Raji (cell line): ENCODE data around the gene ANKRD13C.

Experiments used
- POLR2A ChIP-seq: IDR thresholded peaks from 2 replicates; pipeline ENCODE4 v1.6.1; 2011; ENCODE audit warnings: low read depth, low read length, control low read depth; ENCODE audit not compliant: insufficient read depth

Gene ANKRD13C

GRCh38 chr1:70361727-70362398, 7.3 kb upstream of the ANKRD13C start:
- no peak for TF ChIP-seq POLR2A

GRCh38 chr1:70360321-70360720, 5.8 kb upstream of the ANKRD13C start:
- TF ChIP-seq POLR2A, result no peak

GRCh38 chr1:70358921-70359564, 4.5 kb upstream of the ANKRD13C start:
- TF ChIP-seq POLR2A, result no peak

GRCh38 chr1:70355920-70356319, 1.4 kb upstream of the ANKRD13C start:
- no peak for TF ChIP-seq POLR2A

- TF ChIP-seq POLR2A, result no peak
These were observed 537 bp upstream of the ANKRD13C start for GRCh38 chr1:70355111-70355407.

GRCh38 chr1:70353601-70354331, 756 bp downstream of the ANKRD13C start:
- TF ChIP-seq POLR2A, result no peak

GRCh38 chr1:70353044-70353443, 1.5 kb downstream of the ANKRD13C start:
- TF ChIP-seq POLR2A, result no peak

GRCh38 chr1:70348399-70349165, 5.9 kb downstream of the ANKRD13C start:
- TF ChIP-seq POLR2A, result no peak

GRCh38 chr1:70336050-70336449, 18.5 kb downstream of the ANKRD13C start:
- TF ChIP-seq POLR2A, result no peak

GRCh38 chr1:70334436-70334835, 20.1 kb downstream of the ANKRD13C start:
- TF ChIP-seq POLR2A, result no peak

GRCh38 chr1:70333245-70333644, 21.3 kb downstream of the ANKRD13C start:
- no peak for TF ChIP-seq POLR2A

GRCh38 chr1:70331962-70332361, 22.6 kb downstream of the ANKRD13C start:
- TF ChIP-seq POLR2A, result no peak

- TF ChIP-seq POLR2A, result no peak
These were observed 27.0 kb downstream of the ANKRD13C start for GRCh38 chr1:70327306-70328076.

- no peak for TF ChIP-seq POLR2A
These were observed 29.8 kb downstream of the ANKRD13C start for GRCh38 chr1:70324683-70325082.

- TF ChIP-seq POLR2A, result no peak
These were observed 34.8 kb downstream of the ANKRD13C start for GRCh38 chr1:70319750-70320149.
